HG02870 (cell line): ENCODE measurements around the gene TSPAN15.

ENCODE experiments used
- ATAC-seq: cut with Tn5 transposase; IDR thresholded peaks from one replicate; pipeline ENCODE4 v1.9.1; 2021; ENCODE audit warnings: mild to moderate bottlenecking, moderate library complexity; ENCODE audit not compliant: unreplicated experiment

TSPAN15 gene

GRCh38 chr10:69499726-69500689 is 48.7 kb downstream of the TSPAN15 start:
- no peak for ATAC-seq

DNA sequence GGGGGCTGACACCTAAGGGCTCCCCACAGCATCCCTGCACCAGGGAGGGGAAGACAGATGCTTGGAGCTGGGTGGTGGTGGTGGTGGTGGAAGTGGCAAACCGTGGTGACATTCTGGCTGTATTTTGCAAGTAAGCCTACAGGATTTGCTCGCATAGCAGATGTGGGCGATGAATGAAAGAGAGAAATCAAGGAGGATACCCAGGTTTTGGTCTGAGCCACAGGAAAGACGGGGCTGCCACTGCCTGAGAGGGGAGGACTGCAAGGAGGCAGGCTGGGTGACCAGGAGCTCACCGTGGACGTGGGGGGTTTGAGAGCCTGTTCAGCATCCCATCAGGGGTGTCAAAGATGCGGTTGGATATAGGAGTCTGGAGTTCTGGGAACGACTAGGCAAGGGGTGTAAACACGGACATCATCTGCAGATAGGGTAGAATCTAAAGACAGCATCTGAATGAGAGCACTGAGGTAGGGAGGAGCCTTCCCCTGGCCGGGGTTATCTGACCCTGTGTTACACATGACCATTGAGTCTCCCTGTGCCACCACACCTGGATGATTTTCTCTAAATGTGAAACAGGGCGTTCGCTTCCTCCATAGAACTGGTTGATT is 49.7 kb downstream of the TSPAN15 start:
- ATAC-seq = no peak

GRCh38 chr10:69501657-69502056 is 50.4 kb downstream of the TSPAN15 start:
- no peak for ATAC-seq

- ATAC-seq = no peak
These were observed 51.3 kb downstream of the TSPAN15 start for GRCh38 chr10:69502589-69502988.

- ATAC-seq = no peak
These were observed 52.0 kb downstream of the TSPAN15 start for GRCh38 chr10:69503001-69503895.

DNA sequence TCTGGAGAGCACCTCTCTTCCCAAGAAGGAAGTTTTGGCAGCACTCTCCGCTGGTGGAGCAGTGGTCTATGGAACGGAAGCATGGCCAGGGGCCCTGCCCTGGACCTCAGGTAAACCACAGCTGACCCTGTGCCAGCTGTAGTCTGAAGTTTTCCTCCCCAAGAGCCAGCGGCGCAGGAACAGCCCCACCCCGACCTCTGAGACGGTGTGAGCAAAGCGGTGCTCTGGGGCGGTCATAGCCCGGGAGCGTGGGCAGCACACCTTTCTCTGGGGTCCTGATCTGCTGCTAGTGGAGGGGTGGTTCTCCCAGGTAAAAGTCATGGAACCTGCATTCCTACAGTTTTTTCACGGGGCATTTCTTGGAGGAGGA is 52.6 kb downstream of the TSPAN15 start:
- no peak for ATAC-seq

DNA sequence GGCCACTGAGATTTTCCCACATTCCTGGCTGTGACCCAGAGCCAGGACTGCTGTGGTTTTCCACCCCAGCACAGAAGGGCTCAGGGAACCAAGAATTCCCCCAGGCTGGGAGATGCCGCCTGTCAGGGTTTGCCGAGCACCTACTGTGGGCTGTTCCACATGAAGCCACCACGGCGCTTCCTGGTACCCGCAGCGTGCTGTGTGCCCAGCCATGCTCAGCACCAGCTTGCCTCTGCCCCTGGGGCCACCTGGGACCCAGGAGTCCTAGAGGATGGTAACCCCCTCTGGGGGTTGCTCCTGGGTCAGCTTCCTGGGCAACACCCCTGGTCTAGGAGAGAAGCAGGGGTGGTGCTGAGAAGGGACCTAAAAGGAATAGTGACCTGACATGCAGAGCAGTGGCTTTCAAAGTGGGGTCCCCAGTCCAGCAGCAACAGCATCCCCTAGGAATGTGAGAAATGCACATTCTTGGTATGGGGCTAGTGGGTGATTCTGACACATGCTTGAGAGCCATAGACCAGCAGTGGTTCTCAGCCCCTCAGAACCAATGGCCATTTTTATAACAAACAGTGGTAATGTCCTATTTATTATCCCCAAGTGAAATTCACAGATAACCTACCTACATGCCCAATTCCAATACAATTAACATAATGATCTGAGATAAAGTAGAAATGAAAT is 53.4 kb downstream of the TSPAN15 start:
- no peak for ATAC-seq

- no peak for ATAC-seq
These were observed 54.5 kb downstream of the TSPAN15 start for GRCh38 chr10:69505636-69506318.

- no peak for ATAC-seq
These were observed 55.2 kb downstream of the TSPAN15 start for GRCh38 chr10:69506487-69506833.

- no peak for ATAC-seq
These were observed 55.8 kb downstream of the TSPAN15 start for GRCh38 chr10:69506834-69507713.

GRCh38 chr10:69508738-69509340 is 57.6 kb downstream of the TSPAN15 start:
- ATAC-seq = no peak

- ATAC-seq = no peak
These were observed 61.6 kb downstream of the TSPAN15 start for GRCh38 chr10:69512901-69513300.

- ATAC-seq = no peak
These were observed 62.4 kb downstream of the TSPAN15 start for GRCh38 chr10:69513617-69514016.

GRCh38 chr10:69515699-69516259 is 64.5 kb downstream of the TSPAN15 start:
- ATAC-seq = no peak

DNA sequence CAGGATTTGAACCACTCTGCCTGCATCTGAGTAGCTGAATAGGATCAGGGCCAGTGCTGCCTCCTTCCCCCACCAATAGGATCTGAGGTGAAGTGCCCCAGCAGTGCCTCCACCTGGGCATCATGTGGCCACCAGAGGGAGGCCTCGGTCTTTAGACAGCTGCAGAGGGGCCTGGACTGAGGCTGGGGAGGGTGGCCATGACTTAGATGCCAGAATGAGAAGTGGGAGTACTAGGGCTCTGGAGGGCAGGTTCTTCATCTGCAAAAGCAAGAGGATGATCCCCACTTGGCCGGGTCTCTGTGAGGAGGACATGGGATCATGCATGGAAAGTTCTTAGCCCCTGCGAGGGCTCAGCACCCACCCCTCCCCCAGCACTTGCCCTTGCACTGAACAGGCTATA is 65.1 kb downstream of the TSPAN15 start:
- no peak for ATAC-seq

- no peak for ATAC-seq
These were observed 65.5 kb downstream of the TSPAN15 start for GRCh38 chr10:69516796-69517195.

DNA sequence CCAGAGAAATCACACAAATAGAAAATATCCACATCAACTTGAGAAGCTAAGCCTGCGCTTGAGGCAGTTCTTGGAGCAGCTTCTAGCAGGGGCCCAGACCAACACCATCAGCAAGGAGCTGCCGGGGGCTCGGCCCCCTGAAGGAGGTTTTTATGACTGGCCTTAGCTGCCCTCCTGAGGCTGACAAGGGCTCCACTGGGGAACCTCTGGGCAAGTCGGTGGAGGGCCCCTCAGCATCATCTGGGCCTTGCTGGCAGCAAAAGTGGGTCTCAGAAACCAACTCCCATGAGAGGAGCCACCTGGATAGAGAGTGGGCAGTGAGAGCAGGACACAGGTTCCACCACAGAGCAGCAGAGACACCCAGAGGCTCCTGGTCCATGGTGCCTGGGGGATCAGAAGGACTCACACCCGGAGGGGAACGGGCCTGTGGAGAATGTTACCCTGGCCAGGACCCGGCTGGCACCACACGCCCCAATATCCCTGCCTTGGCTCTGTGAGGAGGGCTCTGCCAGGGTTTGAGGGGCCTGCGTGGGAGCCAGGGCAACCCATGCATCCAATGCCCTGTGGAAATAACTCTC is 66.1 kb downstream of the TSPAN15 start:
- no peak for ATAC-seq

GRCh38 chr10:69527961-69528360 is 76.7 kb downstream of the TSPAN15 start:
- ATAC-seq = no peak
